Progenitor cell of endocrine pancreas (in vitro differentiated cells): ENCODE measurements around the gene CD300LB. TPM values are rescaled to one million over a fixed set of nuclear protein-coding genes. Genes with fewer than 3 reads are reported as not detected.

Source experiments
- DNase-seq: peaks from one replicate; pipeline ENCODE4 v3.0.0; 2021; ENCODE audit warnings: low spot score; ENCODE audit not compliant: unreplicated experiment
- H3K27ac Mint-ChIP-seq: 2 replicates; pipeline ENCODE4 v1.8.0; 2021; ENCODE audit warnings: mild to moderate bottlenecking, moderate library complexity, mixed read lengths
- H3K27me3 Mint-ChIP-seq: 2 replicates; pipeline ENCODE4 v1.8.0; 2021; ENCODE audit warnings: mixed read lengths
- H3K36me3 Mint-ChIP-seq: 2 replicates; pipeline ENCODE4 v1.8.0; 2022; ENCODE audit warnings: mixed read lengths; ENCODE audit not compliant: insufficient read depth
- H3K4me1 Mint-ChIP-seq: 2 replicates; pipeline ENCODE4 v1.8.0; 2021; ENCODE audit warnings: low read depth, mixed read lengths
- H3K4me3 Mint-ChIP-seq: 2 replicates; pipeline ENCODE4 v1.8.0; 2021; ENCODE audit warnings: low read depth, mild to moderate bottlenecking, moderate library complexity, mixed read lengths
- H3K9me3 Mint-ChIP-seq: 2 replicates; pipeline ENCODE4 v1.8.0; 2021; ENCODE audit warnings: low read depth, mixed read lengths
- total RNA-seq: library from RNA; stranded (reverse); gene quantifications from 2 replicates; pipeline ENCODE4 v1.2.1, GENCODE V29; 2021
- TF ChIP-seq, protein P1 (sequence below): fragments of 200-600 bp; sonication (generic); IDR thresholded peaks from one replicate; pipeline ENCODE4 v1.5.0; 2021; ENCODE audit warnings: antibody characterized with exemption, mild to moderate bottlenecking; ENCODE audit not compliant: unreplicated experiment

Gene CD300LB
- total RNA-seq, 1 donor from 2014 or later: not detected

DNA sequence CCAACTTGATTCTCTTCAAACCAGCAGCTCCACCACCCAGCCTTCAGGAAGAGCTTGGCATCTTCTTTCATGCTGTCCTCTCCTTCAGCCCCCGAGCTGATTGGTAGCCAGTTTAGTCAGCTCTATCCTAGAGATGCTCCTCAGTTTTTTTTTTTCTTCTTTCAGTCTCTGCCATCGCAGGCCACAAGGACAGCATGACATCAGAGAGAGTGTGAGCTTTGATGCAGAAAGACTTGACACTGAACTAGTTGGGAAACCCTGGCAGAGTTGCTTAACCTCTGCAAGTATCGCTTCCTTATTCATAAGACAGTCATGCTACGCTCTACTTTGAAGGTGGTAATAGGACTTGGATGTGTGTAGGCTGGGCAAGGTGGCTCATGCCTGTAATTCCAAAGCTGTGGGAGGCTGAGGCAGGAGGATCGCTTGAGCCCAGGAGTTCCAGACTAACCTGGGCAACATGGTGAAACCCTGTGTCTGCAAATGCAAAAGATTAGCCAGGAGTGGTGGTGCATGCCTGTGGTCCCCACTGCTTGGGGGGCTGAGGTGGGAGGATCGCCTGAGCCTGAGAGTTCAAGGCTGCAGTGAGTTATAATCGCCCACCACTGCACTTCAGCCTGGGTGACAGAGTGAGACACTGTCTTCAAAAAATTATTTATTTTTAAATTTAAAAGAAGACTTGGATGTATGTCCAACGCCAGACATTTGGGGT is 2.6 kb downstream of the CD300LB start:
- Mint-ChIP-seq H3K4me3 (no peak overlapping the region), H3K27me3 (peaks cover 43% of the 10 kb centered on the region)

DNA sequence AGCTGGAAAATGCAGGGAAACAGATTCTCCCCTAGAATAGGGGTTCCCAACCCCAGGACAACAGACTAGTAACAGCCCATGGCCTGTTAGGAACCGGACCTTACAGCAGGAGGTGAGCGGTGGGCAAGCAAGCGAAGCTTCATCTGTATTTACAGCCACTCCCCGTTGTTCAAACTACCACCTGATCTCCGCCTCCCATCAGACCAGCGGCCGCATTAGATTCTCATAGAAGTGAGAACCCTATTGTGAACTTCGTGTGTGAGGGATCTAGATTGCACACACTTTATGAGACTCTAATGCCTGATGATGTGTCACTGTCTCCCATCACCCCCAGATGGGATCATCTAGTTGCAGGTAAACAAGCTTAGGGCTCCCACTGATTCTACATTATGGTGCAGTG is 3.5 kb downstream of the CD300LB start:
- Mint-ChIP-seq H3K9me3 (no peaks in the 10 kb centered on the region), H3K4me3 (no peak overlapping the region), H3K4me1 (no peaks in the 10 kb centered on the region), H3K27ac (no peak overlapping the region), H3K36me3 (no peaks in the 10 kb centered on the region), H3K27me3 (peaks cover 39% of the 10 kb centered on the region)
- TF ChIP-seq, protein P1, sequence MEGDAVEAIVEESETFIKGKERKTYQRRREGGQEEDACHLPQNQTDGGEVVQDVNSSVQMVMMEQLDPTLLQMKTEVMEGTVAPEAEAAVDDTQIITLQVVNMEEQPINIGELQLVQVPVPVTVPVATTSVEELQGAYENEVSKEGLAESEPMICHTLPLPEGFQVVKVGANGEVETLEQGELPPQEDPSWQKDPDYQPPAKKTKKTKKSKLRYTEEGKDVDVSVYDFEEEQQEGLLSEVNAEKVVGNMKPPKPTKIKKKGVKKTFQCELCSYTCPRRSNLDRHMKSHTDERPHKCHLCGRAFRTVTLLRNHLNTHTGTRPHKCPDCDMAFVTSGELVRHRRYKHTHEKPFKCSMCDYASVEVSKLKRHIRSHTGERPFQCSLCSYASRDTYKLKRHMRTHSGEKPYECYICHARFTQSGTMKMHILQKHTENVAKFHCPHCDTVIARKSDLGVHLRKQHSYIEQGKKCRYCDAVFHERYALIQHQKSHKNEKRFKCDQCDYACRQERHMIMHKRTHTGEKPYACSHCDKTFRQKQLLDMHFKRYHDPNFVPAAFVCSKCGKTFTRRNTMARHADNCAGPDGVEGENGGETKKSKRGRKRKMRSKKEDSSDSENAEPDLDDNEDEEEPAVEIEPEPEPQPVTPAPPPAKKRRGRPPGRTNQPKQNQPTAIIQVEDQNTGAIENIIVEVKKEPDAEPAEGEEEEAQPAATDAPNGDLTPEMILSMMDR: no peak
- no peak for DNase-seq

More for the DNA sequence above, 2.6 kb downstream of the CD300LB start:
- Mint-ChIP-seq H3K27ac (no peak overlapping the region), H3K9me3 (no peaks in the 10 kb centered on the region), H3K4me1 (no peaks in the 10 kb centered on the region), H3K36me3 (no peaks in the 10 kb centered on the region)
- no peak for DNase-seq
- TF ChIP-seq, protein P1: no peak

DNA sequence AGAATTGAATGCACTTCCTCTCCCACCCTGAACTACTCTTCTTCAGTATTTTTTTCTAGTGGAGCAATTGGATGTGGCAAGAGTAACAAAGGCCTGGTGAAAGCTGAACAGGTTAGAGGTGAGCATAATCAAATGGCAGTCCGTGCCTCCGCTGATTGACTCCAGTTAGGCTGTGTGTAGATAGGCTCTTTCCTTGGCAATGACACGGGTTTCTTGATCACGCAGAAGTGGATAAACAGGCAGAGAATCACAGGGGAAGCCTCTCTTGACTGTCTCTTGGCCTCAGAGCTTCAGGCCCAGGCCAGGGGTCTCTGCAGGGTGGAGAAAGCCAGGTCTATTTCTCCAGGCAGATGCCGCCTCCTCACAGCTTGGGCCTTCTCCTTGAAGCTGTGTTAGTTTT is 4.2 kb downstream of the CD300LB start:
- Mint-ChIP-seq H3K4me3 (no peak overlapping the region), H3K4me1 (no peaks in the 10 kb centered on the region), H3K27ac (no peak overlapping the region), H3K27me3 (peaks cover 39% of the 10 kb centered on the region), H3K9me3 (no peaks in the 10 kb centered on the region), H3K36me3 (no peaks in the 10 kb centered on the region)
- TF ChIP-seq, protein P1: no peak
- DNase-seq: no peak

- Mint-ChIP-seq H3K27ac (no peak overlapping the region), H3K27me3 (peaks cover 39% of the 10 kb centered on the region)
- no peak for DNase-seq
Observed at GRCh38 chr17:74526681-74527080, 4.6 kb downstream of the CD300LB start.

GRCh38 chr17:74525781-74526288 is 5.4 kb downstream of the CD300LB start:
- Mint-ChIP-seq H3K27me3 (peaks cover 42% of the 10 kb centered on the region), H3K36me3 (no peaks in the 10 kb centered on the region), H3K27ac (no peak overlapping the region), H3K9me3 (no peaks in the 10 kb centered on the region), H3K4me3 (no peak overlapping the region), H3K4me1 (no peaks in the 10 kb centered on the region)
- no peak for DNase-seq
- TF ChIP-seq, protein P1: no peak

More at GRCh38 chr17:74526681-74527080, 4.6 kb downstream of the CD300LB start:
- H3K9me3 Mint-ChIP-seq: no peaks in the 10 kb centered on the region
- H3K4me3 Mint-ChIP-seq: no peak overlapping the region
- TF ChIP-seq, protein P1: no peak
- H3K36me3 Mint-ChIP-seq: no peaks in the 10 kb centered on the region
- H3K4me1 Mint-ChIP-seq: no peaks in the 10 kb centered on the region
